Osteoblast (primary cell): ENCODE measurements around the gene LCN10. TPM values are rescaled to one million over a fixed set of nuclear protein-coding genes. Genes with fewer than 3 reads are reported as not detected.

Experiments
- DNase-seq: peaks from one replicate; pipeline ENCODE4 v3.0.0; 2011; ENCODE audit warnings: low spot score, mixed read lengths; ENCODE audit not compliant: insufficient read length; ENCODE audit errors: missing footprints
- H2AFZ ChIP-seq: 2 replicates; pipeline ENCODE4 v1.6.0; 2011; ENCODE audit warnings: mild to moderate bottlenecking, low read length
- H3K27ac ChIP-seq: 2 replicates; pipeline ENCODE4 v1.5.1; 2011; ENCODE audit warnings: mild to moderate bottlenecking, low read depth, low read length, moderate library complexity
- H3K27me3 ChIP-seq: 2 replicates; pipeline ENCODE4 v1.6.0; 2012; ENCODE audit warnings: mild to moderate bottlenecking, control low read depth, inconsistent platforms, low read length, moderate library complexity; ENCODE audit not compliant: insufficient read depth
- H3K36me3 ChIP-seq: 2 replicates; pipeline ENCODE4 v1.5.1; 2011; ENCODE audit warnings: mild to moderate bottlenecking, low read length, control low read depth, moderate library complexity; ENCODE audit not compliant: insufficient read depth
- H3K4me1 ChIP-seq: 2 replicates; pipeline ENCODE4 v1.5.1; 2011; ENCODE audit warnings: mild to moderate bottlenecking, low read length, control low read depth, moderate library complexity; ENCODE audit not compliant: insufficient read depth
- H3K4me2 ChIP-seq: 2 replicates; pipeline ENCODE4 v1.6.0; 2011; ENCODE audit warnings: mild to moderate bottlenecking, low read length; ENCODE audit not compliant: insufficient read depth
- H3K4me3 ChIP-seq: fragments of 200-600 bp; sonication (generic); 3 replicates; pipeline ENCODE4 v1.5.1; 2012; ENCODE audit warnings: mild to moderate bottlenecking, low read length, inconsistent platforms; ENCODE audit not compliant: insufficient read depth
- H3K79me2 ChIP-seq: 2 replicates; pipeline ENCODE4 v1.6.0; 2012; ENCODE audit warnings: mild to moderate bottlenecking, low read length, control low read depth, inconsistent platforms; ENCODE audit not compliant: insufficient read depth
- H3K9me3 ChIP-seq: 2 replicates; pipeline ENCODE4 v1.5.1; 2011; ENCODE audit warnings: low read depth, low read length, control low read depth
- H4K20me1 ChIP-seq: 2 replicates; pipeline ENCODE4 v1.6.0; 2012; ENCODE audit warnings: mild to moderate bottlenecking, low read length, control low read depth; ENCODE audit not compliant: insufficient read depth
- total RNA-seq: library from RNA; depleted of rRNA; stranded (reverse); fragments of >200 nt; gene quantifications from 2 replicates; pipeline ENCODE4 v1.2.3, GENCODE V29; 2012
- TF ChIP-seq, protein P1 (sequence below): IDR thresholded peaks from 2 replicates; pipeline ENCODE4 v1.5.1; 2011; ENCODE audit warnings: mild to moderate bottlenecking, low read depth, low read length, moderate library complexity; ENCODE audit errors: extremely low read depth

The LCN10 gene
- total RNA-seq, 1 donor = not detected

DNA sequence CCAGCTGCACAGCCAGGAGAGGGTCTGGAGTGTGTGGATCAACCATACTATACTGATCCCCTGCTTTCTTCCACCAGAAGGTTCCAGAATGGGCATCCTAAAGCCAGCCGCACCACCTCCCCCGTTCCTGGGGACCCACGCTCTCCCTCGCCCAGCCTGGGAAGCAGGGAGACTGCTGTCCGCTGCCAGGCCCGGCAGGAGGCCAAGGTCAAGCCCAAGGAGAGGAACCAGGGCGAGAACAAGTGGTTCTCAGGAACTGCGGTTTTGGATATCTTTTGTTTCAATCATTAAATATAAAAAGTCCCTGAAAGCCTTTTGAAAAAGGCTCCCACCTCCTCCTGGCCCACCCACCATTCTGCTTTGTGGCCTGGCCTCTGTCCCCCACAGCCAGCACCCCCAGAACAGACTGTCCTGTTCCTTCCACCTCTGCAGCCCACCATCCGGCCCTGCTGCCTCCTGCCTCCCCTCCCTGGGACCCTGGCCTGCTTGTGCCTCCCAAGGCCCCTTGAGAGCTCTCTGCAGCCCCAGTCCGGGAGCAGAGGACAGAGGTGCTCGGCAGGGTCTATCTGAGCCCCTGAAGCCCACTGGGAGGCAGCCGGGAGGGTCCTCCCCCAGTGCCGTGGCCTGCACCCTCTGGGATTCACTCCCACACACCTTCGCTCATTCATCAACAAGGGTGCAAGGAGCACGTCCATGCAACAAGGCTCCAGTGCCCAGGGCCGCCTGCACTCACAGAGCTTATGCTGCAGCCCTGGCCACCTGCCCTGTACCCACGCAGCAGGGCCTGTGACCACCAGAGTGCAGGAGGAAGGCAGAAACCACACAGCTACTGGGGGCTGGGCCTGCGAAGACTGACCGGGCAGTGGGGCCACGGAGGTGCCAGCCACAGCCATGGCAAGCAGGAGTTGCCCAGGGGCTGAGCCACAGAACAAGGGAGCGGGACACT, 6.2 kb upstream of the LCN10 start:
- Histone ChIP-seq H3K36me3 (no peaks in the 10 kb centered on the region), H3K79me2 (no peaks in the 10 kb centered on the region), H3K27ac (no peak overlapping the region), H3K4me3 (no peak overlapping the region), H4K20me1 (no peaks in the 10 kb centered on the region), H3K27me3 (peaks cover 2% of the 10 kb centered on the region), H3K4me1 (no peaks in the 10 kb centered on the region), H3K4me2 (no peak overlapping the region), H2AFZ (no peak overlapping the region), H3K9me3 (peaks cover 2% of the 10 kb centered on the region)
- DNase-seq = peak; percentile 83
- TF ChIP-seq, protein P1, sequence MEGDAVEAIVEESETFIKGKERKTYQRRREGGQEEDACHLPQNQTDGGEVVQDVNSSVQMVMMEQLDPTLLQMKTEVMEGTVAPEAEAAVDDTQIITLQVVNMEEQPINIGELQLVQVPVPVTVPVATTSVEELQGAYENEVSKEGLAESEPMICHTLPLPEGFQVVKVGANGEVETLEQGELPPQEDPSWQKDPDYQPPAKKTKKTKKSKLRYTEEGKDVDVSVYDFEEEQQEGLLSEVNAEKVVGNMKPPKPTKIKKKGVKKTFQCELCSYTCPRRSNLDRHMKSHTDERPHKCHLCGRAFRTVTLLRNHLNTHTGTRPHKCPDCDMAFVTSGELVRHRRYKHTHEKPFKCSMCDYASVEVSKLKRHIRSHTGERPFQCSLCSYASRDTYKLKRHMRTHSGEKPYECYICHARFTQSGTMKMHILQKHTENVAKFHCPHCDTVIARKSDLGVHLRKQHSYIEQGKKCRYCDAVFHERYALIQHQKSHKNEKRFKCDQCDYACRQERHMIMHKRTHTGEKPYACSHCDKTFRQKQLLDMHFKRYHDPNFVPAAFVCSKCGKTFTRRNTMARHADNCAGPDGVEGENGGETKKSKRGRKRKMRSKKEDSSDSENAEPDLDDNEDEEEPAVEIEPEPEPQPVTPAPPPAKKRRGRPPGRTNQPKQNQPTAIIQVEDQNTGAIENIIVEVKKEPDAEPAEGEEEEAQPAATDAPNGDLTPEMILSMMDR = no peak

DNA sequence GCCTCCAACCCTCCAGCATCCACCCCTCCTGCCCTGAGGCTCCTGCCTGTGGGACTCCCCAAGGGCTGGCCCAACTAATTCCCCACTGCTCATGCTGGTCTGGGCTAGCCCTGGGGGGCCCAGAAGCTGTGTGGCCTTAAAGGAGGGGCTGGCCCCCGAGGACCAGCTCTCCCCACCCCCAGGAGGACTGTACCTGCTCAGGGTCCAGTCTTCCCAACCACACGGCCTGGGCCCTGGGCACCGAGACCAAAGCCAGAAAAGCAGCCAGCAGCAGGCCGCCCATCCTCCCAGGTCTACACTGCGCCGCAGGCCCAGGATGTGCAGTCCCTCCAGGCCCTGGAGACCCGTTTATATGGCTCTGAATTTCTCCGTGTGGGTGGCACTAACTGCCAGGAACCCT, 5.5 kb upstream of the LCN10 start, which contains the start of gene LCN6:
Gene LCN6 (minus strand): TSS at position 325 of the 400 bp plus-strand sequence. CDS start 42 bp downstream, at position 283.
- H2AFZ ChIP-seq = no peak within 1 kb of the TSS
- H3K36me3 ChIP-seq = no peaks in the 10 kb centered on the region
- H3K4me1 ChIP-seq = no peaks in the 10 kb centered on the region
- no peak within 1 kb of the TSS for H3K27ac ChIP-seq
- no peak within 1 kb of the TSS for H3K4me2 ChIP-seq
- DNase-seq = no peak
- peaks cover 3% of the 10 kb centered on the region for H3K27me3 ChIP-seq
- TF ChIP-seq, protein P1 = no peak
- H3K9me3 ChIP-seq = peaks cover 2% of the 10 kb centered on the region
- H3K79me2 ChIP-seq = no peaks in the 10 kb centered on the region
- H3K4me3 ChIP-seq = no peak within 1 kb of the TSS
- H4K20me1 ChIP-seq = no peaks in the 10 kb centered on the region

DNA sequence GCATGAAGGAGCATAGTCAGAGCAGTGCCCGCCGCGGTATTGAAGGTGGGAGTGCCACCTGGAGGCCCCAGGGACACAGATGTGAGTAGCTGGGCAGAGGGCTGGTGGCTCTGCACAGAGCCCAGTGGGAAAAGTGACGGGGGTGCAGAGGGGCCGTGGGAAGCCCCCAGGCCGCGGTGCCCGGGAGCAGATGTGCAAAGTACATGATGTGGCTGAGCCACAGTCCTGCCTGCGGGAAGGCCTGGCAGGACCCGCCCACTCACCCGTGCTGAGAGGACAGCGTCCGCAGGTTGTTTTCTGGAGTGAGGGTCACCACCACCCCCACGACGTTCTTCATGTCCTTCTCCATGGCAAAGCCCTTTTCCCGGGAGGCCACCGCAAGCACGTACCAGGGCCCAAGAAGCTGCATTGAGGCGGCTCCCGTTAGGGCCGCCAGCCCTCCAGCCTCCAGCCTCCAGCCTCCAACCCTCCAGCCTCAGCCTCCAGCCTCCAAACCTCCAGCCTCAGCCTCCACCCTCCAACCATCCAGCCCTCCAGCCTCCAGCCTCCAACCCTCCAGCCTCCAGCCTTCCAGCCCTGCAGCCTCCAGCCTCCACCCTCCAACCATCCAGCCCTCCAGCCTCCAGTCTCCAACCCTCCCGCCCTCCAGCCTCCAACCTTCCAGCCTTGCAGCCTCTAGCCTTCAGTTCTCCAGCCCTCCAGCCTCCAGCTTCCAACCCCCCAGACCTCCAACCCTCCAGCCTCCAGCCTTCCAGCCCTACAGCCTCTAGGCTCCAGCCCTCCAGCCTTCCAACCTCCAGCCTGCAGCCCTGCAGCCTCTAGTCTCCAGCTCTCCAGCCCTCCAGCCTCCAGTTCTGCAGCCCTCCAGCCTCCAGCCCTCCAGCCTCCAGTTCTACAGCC, 4.7 kb upstream of the LCN10 start:
- Histone ChIP-seq H4K20me1 (no peaks in the 10 kb centered on the region), H3K9me3 (peaks cover 2% of the 10 kb centered on the region), H3K27me3 (peaks cover 9% of the 10 kb centered on the region), H3K36me3 (no peaks in the 10 kb centered on the region), H3K79me2 (no peaks in the 10 kb centered on the region), H3K4me2 (no peak overlapping the region), H3K4me1 (no peaks in the 10 kb centered on the region), H3K4me3 (no peak overlapping the region), H3K27ac (no peak overlapping the region), H2AFZ (no peak overlapping the region)
- DNase-seq = no peak
- TF ChIP-seq, protein P1 = no peak
